Astrocyte of the spinal cord (primary cell): ENCODE results near the gene LRRN4.

ENCODE experiments used
- DNase-seq: peaks from one replicate; pipeline ENCODE4 v3.0.0; 2011; ENCODE audit warnings: low read depth, low spot score
- H3K4me3 ChIP-seq: 2 replicates; pipeline ENCODE4 v1.5.1; 2011; ENCODE audit warnings: low read depth, mild to moderate bottlenecking, low read length, moderate library complexity
- in situ Hi-C: cut with HindIII; loops from 2 replicates; pipeline ENCODE4 v1.10.0; 2017; ENCODE audit warnings: low sequenced_read_pairs
- TF ChIP-seq, protein P1 (sequence below): IDR thresholded peaks from 2 replicates; pipeline ENCODE4 v1.5.1; 2012; ENCODE audit warnings: low read depth, mild to moderate bottlenecking, low read length, inconsistent platforms

The LRRN4 gene

DNA sequence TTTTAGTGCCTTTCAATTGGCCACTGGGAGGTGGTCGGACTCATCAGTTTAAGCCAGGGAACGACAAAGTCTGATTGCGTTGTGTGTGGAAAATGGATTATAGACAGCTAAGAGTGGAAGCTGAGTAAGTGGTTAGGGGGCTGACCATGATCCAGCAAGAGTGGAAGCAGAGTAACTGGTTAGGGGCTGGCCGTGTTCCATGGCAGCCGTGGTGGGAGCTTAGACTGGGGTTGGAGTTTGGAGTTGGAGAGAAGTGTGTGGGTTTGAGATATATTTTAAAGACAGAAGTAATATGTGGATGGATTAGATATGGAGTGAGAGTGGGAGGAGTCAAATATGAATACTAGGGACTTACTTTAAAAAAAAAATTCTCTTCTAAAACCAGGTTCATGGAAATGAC, 41.7 kb downstream of the LRRN4 start:
- in situ Hi-C loops = no loop called here
- H3K4me3 ChIP-seq = no peak overlapping the region
- no peak for DNase-seq
- TF ChIP-seq, protein P1, sequence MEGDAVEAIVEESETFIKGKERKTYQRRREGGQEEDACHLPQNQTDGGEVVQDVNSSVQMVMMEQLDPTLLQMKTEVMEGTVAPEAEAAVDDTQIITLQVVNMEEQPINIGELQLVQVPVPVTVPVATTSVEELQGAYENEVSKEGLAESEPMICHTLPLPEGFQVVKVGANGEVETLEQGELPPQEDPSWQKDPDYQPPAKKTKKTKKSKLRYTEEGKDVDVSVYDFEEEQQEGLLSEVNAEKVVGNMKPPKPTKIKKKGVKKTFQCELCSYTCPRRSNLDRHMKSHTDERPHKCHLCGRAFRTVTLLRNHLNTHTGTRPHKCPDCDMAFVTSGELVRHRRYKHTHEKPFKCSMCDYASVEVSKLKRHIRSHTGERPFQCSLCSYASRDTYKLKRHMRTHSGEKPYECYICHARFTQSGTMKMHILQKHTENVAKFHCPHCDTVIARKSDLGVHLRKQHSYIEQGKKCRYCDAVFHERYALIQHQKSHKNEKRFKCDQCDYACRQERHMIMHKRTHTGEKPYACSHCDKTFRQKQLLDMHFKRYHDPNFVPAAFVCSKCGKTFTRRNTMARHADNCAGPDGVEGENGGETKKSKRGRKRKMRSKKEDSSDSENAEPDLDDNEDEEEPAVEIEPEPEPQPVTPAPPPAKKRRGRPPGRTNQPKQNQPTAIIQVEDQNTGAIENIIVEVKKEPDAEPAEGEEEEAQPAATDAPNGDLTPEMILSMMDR = no peak

DNA sequence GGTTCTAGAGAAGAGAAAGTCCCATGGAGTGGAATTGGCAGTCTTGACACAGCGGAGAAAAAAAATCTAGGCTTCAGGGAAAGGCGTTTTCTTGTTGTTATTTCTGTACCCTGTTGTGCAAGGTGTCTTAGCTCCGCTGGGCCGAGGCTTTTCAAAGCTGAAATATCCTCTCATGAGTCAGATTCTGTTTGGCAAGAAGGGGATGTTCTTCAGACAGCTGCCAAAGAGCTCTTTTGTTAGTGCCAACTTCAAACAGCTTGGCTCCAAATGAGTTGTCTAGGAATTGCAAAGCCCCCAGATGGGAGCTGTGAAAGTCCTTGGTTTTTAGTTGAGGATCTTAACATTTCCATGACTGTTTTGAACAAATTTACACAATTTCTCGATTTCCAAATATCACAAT, 45.6 kb downstream of the LRRN4 start:
- DNase-seq = peak; percentile 88
- in situ Hi-C loops = no loop called here
- peak overlapping the region; percentile 14 for H3K4me3 ChIP-seq
- TF ChIP-seq, protein P1 = no peak

DNA sequence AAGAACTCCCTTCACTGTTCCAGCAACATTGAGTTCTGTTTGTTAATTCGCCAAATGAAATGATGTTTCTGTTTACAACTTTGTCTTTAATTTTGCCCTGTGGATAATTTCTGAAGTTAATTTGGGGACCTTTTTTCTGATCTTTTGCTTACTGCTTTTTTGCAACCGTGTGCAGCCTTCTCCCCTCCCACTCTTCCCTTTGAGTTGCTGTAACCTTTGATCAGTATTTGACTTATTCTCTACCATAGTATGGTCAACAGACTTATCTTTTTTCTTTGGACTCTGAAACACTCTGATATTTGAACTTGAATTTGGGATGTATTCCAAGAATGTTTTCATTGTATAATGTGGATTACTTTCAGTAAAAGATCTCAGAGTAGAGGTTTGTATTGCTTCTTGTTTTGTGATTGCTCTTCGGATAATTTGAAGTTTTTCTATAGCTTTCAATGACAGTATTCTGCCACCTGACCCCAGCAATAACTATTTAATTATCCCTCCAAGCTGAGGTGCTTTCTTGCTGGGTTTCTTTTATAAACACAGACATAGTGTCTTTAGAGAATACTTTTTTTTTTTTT, 46.2 kb downstream of the LRRN4 start:
- TF ChIP-seq, protein P1 = no peak
- no peak for DNase-seq
- H3K4me3 ChIP-seq = peak overlapping the region; percentile 79
- in situ Hi-C loops = no loop called here

DNA sequence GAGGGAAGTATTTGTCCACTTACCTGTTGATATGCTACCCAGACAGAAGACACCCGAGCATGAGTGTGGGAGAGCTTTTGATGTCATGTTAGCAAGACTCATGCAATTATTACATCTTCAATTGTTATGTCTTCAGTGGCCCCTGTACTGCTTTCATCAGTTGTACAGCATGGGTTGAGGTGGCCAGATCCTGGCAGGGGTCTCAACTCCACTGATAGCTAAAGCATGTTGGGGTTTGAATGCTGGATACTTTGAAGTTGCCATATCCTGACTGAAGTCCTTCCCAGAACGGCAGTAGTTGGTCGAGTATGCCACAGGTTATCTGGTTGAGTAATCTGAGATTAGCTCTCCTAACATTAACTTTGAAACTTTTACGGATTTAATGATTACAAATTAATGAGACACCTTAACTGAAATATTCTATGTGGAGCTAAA, 46.7 kb downstream of the LRRN4 start:
- in situ Hi-C loops = no loop called here
- no peak for DNase-seq
- TF ChIP-seq, protein P1 = no peak
- peak overlapping the region; percentile 79 for H3K4me3 ChIP-seq

DNA sequence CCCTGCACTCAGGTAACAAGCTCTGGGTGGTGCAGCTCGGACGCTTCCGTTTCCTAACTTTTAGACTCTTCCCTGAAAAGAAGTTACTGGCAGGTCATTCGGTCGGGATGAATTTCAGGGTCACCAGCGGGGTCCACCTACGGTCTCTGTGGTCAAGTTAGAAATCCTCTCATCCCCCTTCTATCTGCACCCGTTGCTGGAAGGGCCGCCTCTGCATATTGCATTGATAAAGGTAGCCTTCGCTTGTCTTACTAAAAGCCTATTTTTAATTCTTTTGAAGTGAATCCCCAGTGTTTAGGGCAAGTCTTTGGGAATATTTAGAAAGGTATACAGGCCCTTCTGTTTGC, 47.3 kb downstream of the LRRN4 start:
- DNase-seq = no peak
- TF ChIP-seq, protein P1 = no peak
- in situ Hi-C loops = no loop called here

DNA sequence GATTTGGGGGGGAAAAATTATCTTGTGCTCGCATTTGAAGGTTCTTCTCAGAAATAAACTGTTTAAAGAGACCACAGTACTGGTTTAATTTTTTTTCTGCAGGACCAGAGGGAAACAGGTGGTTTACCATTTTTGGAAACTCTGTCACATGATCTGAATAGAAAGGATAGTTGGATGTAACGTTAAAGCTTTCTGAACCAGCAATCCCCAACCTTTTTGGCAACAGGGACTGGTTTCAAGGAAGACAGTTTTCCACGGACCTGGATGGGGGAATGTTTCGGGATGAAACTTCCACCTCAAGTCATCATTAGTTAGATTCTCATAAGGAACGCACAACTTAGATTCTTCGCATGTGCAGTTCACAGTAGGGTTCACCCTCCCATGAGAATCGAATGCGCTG, 53.0 kb downstream of the LRRN4 start:
- no peak overlapping the region for H3K4me3 ChIP-seq
- no peak for DNase-seq
- TF ChIP-seq, protein P1 = no peak
- in situ Hi-C loops = no loop called here

More for the DNA sequence above, 47.3 kb downstream of the LRRN4 start:
- peak overlapping the region; percentile 79 for H3K4me3 ChIP-seq

DNA sequence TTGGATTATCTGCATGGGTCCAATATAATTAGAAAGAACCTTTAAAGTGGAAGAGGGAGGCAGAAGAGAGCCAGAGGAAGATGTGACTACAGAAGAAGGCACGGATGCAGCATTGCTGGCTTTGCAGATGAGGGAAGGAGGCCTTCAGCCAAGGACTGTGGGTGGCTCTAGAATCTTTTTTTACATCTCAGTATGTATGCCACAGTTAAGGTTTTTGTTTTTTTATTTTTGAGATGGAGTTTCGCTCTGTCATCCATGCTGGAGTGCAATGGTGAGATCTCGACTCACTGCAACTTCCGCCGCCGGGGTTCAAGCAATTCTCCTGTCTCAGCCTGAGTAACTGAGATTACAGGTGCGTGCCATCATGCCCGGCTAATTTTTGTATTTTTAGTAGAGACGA, 54.1 kb downstream of the LRRN4 start:
- in situ Hi-C loops = no loop called here
- TF ChIP-seq, protein P1 = no peak

More for the DNA sequence above, 54.1 kb downstream of the LRRN4 start:
- no peak overlapping the region for H3K4me3 ChIP-seq
- DNase-seq = no peak
